Epithelial cell of proximal tubule (primary cell): ENCODE measurements around the gene CXorf58. TPM values are rescaled to one million over a fixed set of nuclear protein-coding genes. Genes with fewer than 3 reads are reported as not detected.
A peak's percentile ranks its signal among the peaks of the same experiment; 100 is the strongest.

ENCODE experiments used
- DNase-seq: peaks from one replicate; pipeline ENCODE4 v3.0.0-alpha.2; 2011; ENCODE audit warnings: low read depth
- H3K4me3 ChIP-seq: 2 replicates; pipeline ENCODE4 v1.5.1; 2011; ENCODE audit warnings: low read depth, mild to moderate bottlenecking, low read length
- CTCF ChIP-seq: conservative IDR thresholded peaks from 2 replicates; pipeline ENCODE4 v1.5.1; 2012; ENCODE audit warnings: low read depth, mild to moderate bottlenecking, low read length
- total RNA-seq: library from RNA; depleted of rRNA; stranded (reverse); fragments of >200 nt; gene quantifications from 2 replicates; pipeline ENCODE4 v1.2.3, GENCODE V29; 2015

The CXorf58 gene
- total RNA-seq, 1 donor from 2014 or later: not detected

GRCh38 chrX:23901805-23902204, 6.0 kb upstream of the CXorf58 start:
- peak; percentile 63 for TF ChIP-seq CTCF
- H3K4me3 ChIP-seq: no peak overlapping the region

GRCh38 chrX:23902419-23902818, 5.4 kb upstream of the CXorf58 start:
- no peak for DNase-seq
- H3K4me3 ChIP-seq: no peak overlapping the region
- peak; percentile 48 for TF ChIP-seq CTCF

More at GRCh38 chrX:23901805-23902204, 6.0 kb upstream of the CXorf58 start:
- no peak for DNase-seq

GRCh38 chrX:23904096-23904495, 3.7 kb upstream of the CXorf58 start:
- DNase-seq: no peak
- no peak for TF ChIP-seq CTCF
- H3K4me3 ChIP-seq: no peak overlapping the region

- DNase-seq: no peak
- no peak for TF ChIP-seq CTCF
- H3K4me3 ChIP-seq: peak overlapping the region; percentile 70
Observed at GRCh38 chrX:23907111-23907497, 702 bp upstream of the CXorf58 start.

- no peak for DNase-seq
- peak; percentile 37 for TF ChIP-seq CTCF
- H3K4me3 ChIP-seq: peak overlapping the region; percentile 70
Observed at GRCh38 chrX:23908219-23909004, 606 bp downstream of the CXorf58 start.

GRCh38 chrX:23911126-23911835, 3.5 kb downstream of the CXorf58 start:
- DNase-seq: no peak
- no peak overlapping the region for H3K4me3 ChIP-seq
- no peak for TF ChIP-seq CTCF
